ENCODE data around the gene FAHD2A. TPM values are rescaled to one million over a fixed set of nuclear protein-coding genes. Genes with fewer than 3 reads are reported as not detected.

FAHD2A gene
- total and polyA plus RNA-seq, 8 donors, result 11.7 to 40.7 (median 24.7) TPM

DNA sequence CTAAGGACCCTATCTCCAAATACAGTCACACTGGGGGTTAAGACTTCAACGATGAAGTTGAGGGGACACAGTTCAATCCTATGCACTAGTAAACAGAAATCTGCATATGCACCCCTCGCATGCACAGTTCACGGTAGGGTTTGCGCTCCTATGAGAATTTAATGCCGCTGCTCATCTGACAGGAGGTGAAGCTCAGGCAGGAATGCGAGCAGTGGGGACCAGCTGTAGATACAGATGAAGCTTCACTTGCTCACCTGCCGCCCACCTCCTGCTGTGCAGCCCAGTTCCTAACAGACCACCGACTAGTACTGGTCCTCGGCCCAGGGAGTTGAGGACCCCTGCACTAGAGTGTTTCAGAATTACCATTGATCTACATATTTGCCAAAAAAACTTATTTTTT is 40.0 kb upstream of the FAHD2A start:
- Histone ChIP-seq H3K9me3 (no peaks in the 10 kb centered on the region), H3K27ac (no peak overlapping the region), H3K27me3 (no peaks in the 10 kb centered on the region), H3K36me3 (no peaks in the 10 kb centered on the region), H3K4me3 (no peak overlapping the region), H3K4me1 (no peaks in the 10 kb centered on the region)
- no peak for TF ChIP-seq POLR2AphosphoS5 (IDR thresholded peaks at IDR 0.05)
- whole genome bisulfite sequencing, 5 donors, result 83 to 92% (median 86%) methylated on average over 9 of the region's 9 CpGs
- no peak for DNase-seq
- intact Hi-C loops (cut with DNase I; ENCODE audit: low total_unique reads), result no loop called here

DNA sequence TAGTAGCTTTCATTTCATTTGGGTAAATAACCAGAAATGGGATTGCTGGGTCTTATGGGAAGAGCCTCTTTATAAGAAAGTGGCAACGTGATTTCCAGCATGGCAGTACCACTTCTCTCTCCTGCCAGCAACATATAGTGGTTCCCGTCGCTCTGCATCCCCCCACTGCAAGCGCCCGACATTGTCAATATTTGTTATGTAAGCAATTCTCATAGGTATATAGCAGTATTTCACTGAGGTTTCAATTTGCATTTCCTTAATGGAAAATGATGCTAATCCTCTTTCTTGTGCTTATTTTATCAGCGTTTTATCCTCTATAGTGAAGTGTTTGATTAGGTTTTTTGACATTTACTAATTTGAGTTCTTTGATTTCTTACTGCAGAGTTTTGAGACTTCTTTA is 36.0 kb upstream of the FAHD2A start:
- Histone ChIP-seq H3K27me3 (no peaks in the 10 kb centered on the region), H3K27ac (no peak overlapping the region), H3K4me3 (no peak overlapping the region), H3K36me3 (no peaks in the 10 kb centered on the region), H3K9me3 (peaks cover 0 to 5% (median 0%) of the 10 kb centered on the region in 4 donors), H3K4me1 (no peaks in the 10 kb centered on the region)
- TF ChIP-seq POLR2A (IDR thresholded peaks at IDR 0.05), result no peak
- TF ChIP-seq EP300 (IDR thresholded peaks at IDR 0.05), result no peak
- no peak for TF ChIP-seq POLR2AphosphoS5 (IDR thresholded peaks at IDR 0.05)
- TF ChIP-seq, protein P1, sequence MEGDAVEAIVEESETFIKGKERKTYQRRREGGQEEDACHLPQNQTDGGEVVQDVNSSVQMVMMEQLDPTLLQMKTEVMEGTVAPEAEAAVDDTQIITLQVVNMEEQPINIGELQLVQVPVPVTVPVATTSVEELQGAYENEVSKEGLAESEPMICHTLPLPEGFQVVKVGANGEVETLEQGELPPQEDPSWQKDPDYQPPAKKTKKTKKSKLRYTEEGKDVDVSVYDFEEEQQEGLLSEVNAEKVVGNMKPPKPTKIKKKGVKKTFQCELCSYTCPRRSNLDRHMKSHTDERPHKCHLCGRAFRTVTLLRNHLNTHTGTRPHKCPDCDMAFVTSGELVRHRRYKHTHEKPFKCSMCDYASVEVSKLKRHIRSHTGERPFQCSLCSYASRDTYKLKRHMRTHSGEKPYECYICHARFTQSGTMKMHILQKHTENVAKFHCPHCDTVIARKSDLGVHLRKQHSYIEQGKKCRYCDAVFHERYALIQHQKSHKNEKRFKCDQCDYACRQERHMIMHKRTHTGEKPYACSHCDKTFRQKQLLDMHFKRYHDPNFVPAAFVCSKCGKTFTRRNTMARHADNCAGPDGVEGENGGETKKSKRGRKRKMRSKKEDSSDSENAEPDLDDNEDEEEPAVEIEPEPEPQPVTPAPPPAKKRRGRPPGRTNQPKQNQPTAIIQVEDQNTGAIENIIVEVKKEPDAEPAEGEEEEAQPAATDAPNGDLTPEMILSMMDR (IDR thresholded peaks at IDR 0.05), result no peak
- intact Hi-C loops (cut with DNase I; ENCODE audit: low total_unique reads), result no loop called here
- DNase-seq, result no peak
- 27 to 65% (median 42%) methylated on average over 6 of the region's 6 CpGs for WGBS, 5 donors

DNA sequence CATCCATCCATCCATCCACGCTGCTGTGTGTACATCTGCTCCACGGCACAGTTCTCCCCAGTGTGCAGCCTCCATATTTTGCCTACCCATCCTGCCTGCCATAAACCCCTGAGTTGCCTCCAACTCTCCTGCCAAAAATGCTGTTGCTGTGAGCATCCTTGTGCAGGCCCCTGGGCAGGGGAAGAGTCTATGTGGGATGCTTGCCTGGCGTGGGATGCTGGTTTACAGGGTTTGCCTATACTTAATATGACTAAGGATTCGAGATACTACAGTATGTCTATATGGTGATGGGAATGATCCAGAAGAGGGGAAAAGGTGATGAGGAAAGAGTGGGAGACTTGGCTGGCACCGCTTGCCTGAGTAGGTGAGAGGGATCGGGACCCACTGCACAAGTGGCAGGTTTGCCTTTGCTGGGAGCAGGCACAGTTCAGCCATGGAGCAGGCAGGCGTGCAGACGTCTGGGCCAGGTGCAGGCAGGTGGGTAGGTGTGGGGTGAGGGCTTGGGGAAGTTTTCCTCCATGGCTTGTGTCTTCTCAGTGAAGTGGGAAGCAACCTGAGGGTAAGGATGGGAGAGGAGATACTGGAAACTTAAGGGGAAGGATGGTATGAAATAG is 30.2 kb upstream of the FAHD2A start:
- no peak overlapping the region for H3K4me3 ChIP-seq
- H3K27ac ChIP-seq, result no peak overlapping the region
- TF ChIP-seq POLR2AphosphoS5 (IDR thresholded peaks at IDR 0.05) (no peak), POLR2A (IDR thresholded peaks at IDR 0.05) (no peak), EP300 (IDR thresholded peaks at IDR 0.05) (no peak)
- TF ChIP-seq, protein P1 (IDR thresholded peaks at IDR 0.05), result no peak
- H3K9me3 ChIP-seq, result peaks cover 0 to 5% (median 0%) of the 10 kb centered on the region in 4 donors
- H3K36me3 ChIP-seq, result peaks cover 0 to 12% (median 6%) of the 10 kb centered on the region in 4 donors
- intact Hi-C loops (cut with DNase I; ENCODE audit: low total_unique reads), result no loop called here
- WGBS, 5 donors, result 90 to 94% (median 91%) methylated on average over 8 of the region's 8 CpGs
- H3K27me3 ChIP-seq, result no peaks in the 10 kb centered on the region
- no peak for DNase-seq
- no peaks in the 10 kb centered on the region for H3K4me1 ChIP-seq

DNA sequence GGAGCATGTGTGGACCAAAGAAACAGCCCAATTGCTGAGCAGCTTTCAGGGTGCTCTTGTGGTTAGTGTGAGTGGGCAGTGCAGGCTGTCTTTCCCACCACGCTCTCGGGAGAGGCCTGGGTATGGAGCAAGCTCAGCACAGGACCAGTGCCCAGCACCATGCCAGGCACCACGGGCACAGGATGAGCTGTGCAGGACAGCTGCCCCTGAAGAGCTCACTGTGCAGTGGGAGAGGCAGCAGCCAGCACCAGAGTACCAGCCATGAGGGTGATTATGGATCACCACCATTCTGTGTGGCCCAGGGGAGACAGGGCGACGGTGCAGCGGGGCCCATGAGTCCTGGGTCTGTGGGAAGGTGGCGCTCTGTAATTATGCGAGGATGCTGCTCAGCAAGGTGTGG is 29.7 kb upstream of the FAHD2A start:
- Histone ChIP-seq H3K9me3 (peaks cover 0 to 5% (median 0%) of the 10 kb centered on the region in 4 donors), H3K27ac (no peak overlapping the region), H3K27me3 (no peaks in the 10 kb centered on the region), H3K4me1 (no peaks in the 10 kb centered on the region), H3K36me3 (peaks cover 0 to 17% (median 8%) of the 10 kb centered on the region in 4 donors), H3K4me3 (no peak overlapping the region)
- intact Hi-C loops (cut with DNase I; ENCODE audit: low total_unique reads), result no loop called here
- WGBS, 5 donors, result 90 to 92% (median 92%) methylated on average over 8 of the region's 8 CpGs
- TF ChIP-seq POLR2A (IDR thresholded peaks at IDR 0.05), result no peak
- TF ChIP-seq, protein P1 (IDR thresholded peaks at IDR 0.05), result no peak
- TF ChIP-seq EP300 (IDR thresholded peaks at IDR 0.05), result no peak
- no peak for TF ChIP-seq POLR2AphosphoS5 (IDR thresholded peaks at IDR 0.05)
- no peak for DNase-seq

GRCh38 chr2:95374029-95374428 is 28.5 kb upstream of the FAHD2A start:
- WGBS, 5 donors, result 88 to 95% (median 93%) methylated on average over 3 to 6 of the region's 6 CpGs
- Histone ChIP-seq H3K27ac (no peak overlapping the region), H3K27me3 (no peaks in the 10 kb centered on the region), H3K9me3 (peaks cover 0 to 5% (median 0%) of the 10 kb centered on the region in 4 donors), H3K4me1 (no peaks in the 10 kb centered on the region), H3K36me3 (peaks cover 0 to 21% (median 8%) of the 10 kb centered on the region in 4 donors), H3K4me3 (no peak overlapping the region)
- intact Hi-C loops (cut with DNase I; ENCODE audit: low total_unique reads), result no loop called here
- no peak for TF ChIP-seq POLR2AphosphoS5 (IDR thresholded peaks at IDR 0.05)
- TF ChIP-seq, protein P1 (IDR thresholded peaks at IDR 0.05), result no peak
- no peak for TF ChIP-seq EP300 (IDR thresholded peaks at IDR 0.05)
- no peak for TF ChIP-seq POLR2A (IDR thresholded peaks at IDR 0.05)
- no peak for DNase-seq
